DMS53 (cell line): ENCODE results near the gene VSTM2B.
A peak's percentile ranks its signal among the peaks of the same experiment; 100 is the strongest.

Experiments
- DNase-seq: peaks from one replicate; lab custom pipeline; 2025; lab: John Stamatoyannopoulos, UW

VSTM2B gene

DNA sequence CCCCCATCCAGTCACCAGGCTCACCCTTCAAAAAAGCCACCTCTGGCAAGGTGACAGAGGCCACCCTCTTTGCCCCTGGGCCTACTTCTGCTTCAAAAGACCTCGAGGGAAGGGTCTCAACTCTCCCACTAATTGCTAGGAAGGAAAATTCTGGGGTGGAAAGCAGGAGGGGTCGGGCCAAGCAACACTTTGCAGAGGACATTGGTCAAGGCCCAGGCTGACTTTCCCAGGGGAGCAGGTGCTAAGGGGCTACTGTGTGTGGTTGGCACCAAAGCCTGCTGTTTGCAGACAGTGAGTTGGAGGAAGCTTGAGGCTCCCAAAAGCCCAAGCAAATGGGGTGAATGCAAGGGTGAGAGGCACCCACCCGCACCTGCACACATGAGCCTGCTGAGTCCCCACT lies 28.6 kb upstream of the VSTM2B start:
- no peak for DNase-seq

DNA sequence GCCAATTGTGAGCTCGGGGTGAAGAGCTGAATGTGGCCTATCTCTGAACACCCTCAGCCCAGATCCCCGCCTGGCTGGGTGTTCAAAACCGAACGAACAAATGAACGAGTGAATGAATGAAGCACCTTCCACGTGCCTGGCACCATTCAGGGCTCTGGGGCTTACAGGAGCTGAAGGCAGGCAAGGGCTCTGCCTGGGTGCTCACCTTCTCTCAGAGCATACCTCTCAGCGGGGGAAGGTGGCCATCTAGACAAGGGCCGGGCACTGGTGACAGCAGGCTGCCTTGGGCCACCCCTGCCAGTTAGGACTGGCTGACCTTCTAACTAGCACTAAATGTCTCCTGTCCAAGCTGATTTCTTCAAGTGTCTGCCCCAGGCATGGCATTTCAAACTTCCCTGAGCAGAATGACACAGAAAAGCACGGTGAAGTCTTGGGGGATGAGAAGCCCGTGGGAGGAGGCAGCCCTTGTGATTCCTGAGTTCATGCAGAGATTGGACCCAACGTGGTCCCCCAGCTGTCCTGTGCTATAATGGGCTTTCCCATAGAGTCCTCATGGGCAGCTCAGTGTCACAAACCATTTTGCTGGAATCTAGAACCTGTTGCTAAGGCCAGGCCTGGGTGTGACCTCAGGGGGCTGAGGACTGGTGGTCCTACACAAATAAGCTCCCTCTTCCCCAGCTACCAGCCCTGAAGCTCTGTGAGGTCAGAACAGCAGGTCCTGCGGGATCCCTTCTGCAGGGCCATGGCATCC lies 27.9 kb upstream of the VSTM2B start:
- no peak for DNase-seq

DNA sequence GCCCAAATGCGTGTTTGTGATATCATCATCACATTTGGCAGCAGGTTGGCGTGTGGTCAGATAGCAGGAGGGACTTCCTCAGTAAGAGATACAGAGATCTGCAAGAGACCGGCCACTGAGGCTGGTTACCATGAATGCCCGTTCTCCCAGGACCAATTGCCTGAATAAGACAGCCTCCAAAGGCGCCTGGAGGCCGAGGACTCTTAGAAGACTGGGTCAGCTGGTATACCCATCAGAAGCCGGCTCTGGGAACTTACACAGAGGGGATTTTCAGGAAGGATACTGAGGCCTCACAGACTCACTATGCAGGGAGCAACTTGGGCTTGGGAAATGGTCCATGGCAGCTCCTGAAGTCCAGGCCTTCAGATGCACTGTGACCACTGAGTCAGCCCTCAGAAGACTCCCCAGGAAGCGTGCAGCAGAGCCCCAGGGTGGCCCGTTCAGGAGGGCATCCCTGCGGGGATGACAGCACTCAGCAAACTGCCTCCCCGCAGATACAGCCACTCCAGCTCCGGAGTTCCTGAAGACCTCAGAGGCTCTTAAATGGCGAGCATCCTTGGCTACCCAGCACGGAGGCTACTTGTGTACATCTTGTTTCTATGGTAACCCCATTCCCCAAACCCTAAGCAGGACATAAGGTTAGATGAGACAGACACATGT lies 26.4 kb upstream of the VSTM2B start:
- DNase-seq = no peak

DNA sequence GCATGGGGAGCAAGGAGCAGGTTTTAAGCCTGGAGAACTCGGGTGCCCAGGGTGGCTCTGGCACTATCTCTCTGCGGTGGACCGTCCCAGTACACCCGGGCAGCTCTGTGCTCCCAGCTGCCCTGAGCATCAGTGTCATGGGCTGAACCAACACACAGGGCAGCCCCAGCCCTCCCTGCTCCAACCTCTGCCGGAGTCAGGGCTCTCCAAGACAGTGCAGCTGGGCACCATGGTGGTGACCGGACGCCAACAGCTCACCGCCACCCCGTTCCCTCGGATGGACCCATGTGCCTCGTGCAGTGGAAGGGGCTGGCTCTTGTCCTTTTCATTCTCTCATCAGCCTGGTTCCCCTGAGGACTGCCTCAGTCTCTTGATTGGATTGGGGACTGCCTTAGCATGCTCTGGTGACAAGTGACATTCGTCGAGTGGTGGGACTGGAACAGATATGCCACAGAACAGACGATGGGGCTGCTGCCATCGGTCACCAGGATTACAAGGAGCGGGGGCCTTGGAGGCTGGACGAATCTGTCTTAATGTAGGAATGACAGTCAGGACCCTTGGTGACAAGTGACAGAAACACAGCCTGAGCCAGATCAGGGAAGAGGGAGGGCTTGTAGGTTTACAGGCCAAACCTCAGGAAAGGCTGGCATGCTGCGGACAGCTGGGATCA lies 25.7 kb upstream of the VSTM2B start:
- DNase-seq = no peak

DNA sequence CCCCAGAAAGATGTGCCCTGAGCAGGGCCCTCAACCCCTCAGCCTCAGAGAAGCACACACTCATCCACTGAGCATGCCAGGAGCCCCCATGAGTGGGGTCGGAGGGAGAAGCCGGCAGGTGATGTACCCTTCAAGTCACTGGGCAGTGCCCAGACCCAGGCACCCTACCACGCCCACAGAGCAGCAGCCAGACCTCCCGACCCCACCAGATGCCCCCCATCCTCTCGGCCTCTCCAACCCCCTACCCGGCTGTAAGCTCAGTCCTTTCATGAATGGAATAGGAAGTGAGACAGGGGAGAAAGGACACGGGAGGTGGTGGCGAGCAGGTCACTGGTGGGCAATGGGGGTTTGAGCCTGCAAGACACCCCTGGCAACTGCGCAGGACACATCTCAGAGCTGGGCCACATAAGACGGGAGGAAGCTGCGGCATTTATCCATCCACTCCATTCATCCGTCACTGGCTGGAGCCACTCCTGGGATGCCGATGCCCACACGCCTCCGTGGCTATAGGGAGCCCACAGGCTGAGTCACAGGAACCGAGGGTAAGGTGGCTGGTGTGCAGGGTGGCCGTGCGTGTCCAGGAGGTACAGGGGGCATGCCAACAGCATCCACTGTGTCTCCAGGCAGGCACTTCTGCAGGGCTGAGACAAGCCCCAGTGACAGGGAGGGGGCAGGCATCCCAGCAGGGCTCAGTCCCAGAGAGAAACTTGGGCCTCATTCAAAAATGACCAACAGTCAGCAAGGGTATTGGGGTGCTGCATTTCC lies 23.8 kb upstream of the VSTM2B start:
- DNase-seq = no peak

DNA sequence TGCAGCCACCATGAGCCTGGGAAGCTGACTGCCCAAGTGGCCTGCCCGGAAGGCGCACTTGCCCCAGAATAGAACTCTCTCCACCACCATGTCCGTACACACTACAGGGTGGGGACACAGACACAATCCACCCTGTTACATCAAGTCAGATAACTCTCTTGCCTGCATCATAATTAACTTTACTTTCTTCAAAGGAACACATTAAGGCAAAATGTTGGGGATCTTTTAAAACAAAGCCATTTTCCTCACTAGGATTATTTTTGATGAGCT lies 23.3 kb upstream of the VSTM2B start:
- DNase-seq = no peak

DNA sequence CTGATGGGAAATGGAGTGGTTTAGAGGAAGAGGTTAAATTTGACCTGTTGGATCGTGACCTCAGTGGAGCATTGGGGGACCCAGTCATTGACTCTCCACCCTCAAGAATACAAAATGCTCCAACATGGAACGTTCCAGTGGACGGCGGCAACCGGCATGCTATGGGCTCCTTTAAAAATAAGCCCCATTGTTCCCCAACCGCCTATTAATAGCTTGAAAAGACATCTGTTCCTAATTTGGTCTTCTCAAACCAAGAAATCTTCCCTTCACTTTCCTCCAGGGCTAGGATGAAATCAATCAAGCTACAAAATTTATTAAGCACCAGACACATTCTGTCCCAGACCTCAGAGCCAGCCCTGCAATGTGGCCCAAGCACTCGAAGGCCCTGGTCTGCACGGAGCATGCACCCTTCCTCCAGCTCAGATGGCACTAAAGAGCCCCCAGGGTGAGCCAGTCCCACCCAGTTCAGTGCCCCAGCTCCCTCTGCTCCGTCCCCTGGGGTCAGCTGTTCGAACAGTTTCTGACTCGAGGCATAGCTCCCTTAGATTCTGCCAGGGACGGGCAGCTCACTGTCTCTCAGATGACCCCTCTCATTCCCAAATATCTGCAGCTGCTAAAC lies 22.5 kb upstream of the VSTM2B start:
- DNase-seq = no peak

DNA sequence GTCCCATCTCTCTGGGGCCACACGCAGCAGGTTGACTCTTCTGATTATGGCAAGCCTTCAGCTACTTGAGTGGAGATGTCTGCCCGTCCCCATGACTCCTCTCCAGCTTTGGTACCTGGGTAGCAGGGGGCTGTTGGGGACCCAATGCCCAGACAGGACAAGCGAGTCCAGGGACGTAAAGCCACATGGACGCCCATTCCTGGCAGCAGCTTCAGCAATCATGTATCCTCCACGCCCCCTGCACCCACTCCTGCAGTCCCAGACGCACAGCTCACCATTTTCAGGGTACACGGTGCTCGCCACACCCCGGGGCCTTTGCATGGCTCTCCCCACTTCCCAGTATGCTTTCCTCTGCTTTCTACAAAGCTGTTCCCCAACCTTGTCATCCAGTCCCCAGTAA lies 22.0 kb upstream of the VSTM2B start:
- no peak for DNase-seq

DNA sequence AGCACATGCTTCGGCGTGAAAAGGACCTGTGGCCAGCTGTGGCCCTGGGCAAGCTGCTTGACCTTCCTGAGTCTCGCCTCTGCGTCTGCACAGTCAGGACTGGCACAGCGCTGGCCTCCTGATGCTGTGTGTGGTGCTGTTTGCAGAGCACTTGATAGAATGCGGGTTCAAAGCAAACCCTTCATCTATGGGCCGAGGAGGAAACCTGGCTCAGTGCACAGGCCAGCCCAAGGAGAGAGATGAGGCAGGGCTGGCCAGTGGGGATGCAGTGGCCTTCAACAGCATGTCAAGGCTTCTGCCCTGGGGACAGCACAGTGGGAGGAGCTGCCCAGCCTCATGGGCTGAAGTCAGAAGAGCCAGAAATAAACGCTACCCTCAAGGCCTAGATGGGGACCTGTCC lies 21.3 kb upstream of the VSTM2B start:
- no peak for DNase-seq

DNA sequence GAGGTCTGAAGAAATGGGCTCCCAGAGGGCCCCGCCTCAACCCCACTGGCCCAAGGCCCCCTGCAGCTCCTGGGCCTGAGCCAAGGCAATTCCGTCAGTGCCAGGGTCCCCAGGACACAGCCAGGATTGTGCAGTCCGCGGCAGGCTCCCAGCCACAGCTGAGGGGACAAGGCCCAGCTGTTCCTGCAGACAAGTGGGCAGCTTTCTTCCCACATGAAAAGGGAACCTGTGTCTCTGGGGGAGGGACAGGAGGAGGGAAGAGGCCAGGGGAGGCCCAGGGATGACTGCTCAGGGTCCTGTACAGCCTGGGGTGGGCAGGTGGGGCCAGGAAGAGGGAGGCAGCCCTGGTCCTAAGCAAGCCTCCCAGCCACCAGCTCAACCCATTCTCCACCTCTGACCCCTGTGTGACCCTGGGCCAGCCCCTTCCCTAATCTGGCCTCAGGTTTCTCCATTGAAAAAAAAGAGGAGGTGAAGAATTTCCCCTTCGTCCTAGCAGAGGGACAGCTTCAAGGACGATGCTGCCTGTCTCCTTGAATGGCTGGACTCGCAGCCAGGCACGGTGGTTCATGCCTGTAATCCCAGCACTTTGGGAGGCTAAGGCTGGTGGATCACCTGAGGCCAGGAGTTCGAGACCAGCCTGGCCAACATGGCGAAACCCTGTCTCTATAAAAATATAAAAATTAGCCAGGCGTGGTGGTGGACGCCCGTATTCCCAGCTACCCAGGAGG lies 20.5 kb upstream of the VSTM2B start:
- no peak for DNase-seq

DNA sequence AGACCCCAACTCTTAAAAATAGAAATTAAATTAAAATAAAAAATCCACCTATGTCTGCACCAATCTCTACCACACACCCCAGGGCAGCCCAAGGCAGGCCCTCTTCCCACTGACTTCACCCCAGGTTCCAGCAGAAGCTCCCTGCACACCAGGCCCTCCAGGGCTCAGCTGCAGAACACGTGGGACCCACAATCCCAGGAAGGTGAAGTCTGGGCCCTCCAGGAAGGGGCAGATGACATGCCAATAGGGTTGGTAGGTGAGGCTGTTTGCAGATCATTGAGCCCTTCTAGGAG lies 19.2 kb upstream of the VSTM2B start:
- no peak for DNase-seq

DNA sequence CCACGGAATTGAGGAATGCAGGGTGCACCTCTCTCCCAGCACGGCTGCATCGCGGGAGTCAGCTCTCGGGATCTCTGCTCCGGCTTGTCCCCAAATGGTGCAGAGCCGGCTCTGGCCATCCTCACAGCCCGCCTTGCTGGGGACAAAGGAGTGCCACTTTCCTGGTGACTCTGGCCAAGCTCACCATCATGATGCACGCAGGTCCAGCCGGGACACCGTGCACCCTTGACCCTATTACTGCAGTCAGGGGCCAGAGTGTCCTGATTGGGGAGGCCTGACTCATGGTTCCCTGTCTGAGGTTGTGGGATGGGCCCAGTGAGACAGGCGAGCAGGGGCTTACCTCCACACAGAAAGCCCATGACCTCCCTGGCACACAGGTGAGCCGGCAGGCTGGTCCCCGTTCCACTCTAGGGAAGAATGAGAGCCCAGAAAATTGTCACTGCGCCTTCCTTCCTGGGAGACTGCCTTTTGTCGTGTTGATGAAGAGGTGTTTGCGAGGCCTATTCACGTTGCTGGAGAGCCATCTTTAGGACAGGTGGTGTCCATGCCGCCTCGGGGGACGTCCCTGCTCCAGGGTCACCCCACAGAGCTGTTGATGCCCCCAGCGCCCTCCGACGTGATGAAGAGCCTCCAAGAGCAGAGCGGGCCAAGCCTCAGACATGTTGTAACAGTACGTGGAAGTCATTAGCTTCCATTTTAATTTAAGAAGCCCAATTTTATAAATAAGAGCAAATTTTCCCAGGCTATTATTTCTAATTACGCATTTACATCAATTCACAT lies 18.5 kb upstream of the VSTM2B start:
- no peak for DNase-seq

DNA sequence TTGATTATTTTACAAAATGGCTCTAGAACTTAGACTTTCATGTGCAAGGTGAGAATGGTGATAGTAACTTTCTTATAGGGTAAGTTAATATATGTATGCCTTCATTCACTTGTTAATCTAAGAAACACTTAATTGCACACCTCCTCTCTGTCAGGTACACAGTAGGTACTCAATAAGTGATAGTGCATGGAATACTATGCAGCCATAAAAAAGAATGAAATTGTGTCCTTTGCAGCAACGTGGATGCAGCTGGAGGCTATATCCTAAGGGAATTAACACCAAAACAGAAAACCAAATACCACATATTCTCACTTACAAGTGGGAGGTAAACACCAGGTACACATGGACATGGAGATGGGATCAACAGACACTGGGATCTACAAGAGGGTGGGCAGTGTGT lies 17.6 kb upstream of the VSTM2B start:
- no peak for DNase-seq

DNA sequence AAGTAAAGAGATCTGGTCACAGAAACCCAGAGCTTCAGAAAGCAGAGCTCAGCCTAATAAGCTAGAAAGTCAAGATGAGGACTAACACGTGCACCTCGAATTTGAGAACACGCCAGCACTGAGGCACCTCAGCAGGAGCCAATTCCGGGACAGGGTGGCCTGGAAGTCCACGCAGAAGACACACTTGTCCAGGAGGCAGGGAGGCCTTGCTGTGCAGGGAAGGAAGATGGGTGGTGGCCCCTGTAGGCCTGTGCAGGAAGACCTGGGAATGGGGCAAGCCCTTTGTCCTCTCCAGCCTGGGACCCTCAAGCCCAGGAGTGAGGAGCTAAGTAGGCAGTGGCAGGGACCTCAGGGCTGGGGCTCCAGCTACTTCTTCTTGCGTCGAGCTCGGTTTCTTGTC lies 16.3 kb upstream of the VSTM2B start:
- DNase-seq = no peak

DNA sequence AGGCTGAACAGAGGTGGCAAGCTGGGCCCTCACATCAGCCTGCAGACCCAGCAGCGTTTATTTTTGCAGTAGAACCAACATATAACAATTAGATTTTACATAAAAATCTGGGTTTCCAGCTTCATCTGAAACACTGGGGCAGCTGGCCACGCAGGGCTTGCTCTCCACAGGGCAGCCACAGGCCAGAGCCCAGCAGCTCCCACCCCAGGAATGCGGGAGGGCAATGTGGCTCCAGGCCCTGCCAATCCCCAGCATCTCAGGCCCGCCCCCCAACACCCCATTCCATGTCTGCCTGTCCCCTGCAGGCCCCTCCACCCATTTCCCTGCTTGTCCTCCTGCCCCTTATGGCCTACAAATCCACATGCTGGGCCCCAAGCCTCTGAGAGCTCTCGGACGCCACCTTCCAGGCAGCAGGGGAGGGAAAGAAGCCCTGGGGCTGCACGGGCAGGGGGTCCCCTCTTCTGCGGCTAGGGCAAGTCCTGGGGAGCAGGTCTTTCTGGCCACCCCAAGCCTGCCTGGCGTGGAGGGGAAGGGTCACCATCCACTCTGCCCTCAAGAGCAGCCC lies 15.0 kb upstream of the VSTM2B start:
- DNase-seq = no peak

DNA sequence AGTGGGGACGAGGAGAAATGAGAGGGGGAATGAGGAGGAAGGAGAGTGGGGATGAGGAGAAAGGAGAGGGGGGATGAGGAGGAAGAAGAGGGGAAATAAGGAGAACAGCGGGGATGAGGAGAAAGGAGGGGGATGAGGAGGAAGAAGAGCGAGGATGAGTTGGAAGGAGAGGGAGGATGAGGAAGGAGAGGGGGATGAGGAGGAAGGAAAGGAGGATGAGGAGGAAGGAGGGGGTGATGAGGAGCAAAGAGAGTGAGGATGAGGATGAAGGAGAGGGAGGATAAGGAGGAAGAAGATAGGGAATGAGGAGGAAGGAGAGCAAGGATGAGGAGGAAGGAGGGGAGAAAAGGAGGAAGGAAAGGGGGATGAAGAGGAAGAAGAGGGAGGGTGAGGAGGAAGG lies 14.0 kb upstream of the VSTM2B start:
- no peak for DNase-seq

DNA sequence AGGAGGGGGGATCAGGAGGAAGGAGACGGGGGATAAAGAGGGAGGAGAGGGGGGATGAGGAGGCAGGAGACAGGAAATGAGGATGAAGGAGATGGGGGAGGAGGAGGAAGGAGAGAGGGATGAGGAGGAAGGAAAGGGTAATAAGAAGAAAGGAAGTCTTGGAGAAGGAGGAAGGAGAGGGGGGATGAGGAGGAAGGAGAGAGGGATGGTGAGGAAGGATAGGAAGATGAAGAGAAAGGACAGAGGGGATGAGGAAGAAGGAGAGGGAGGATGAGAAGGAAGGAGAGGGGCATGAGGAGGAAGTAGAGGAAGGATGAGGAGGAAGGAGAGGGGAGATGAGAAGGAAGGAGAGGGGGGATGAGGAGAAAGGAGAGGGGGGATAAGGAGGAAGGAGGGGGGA lies 13.0 kb upstream of the VSTM2B start:
- DNase-seq = no peak

DNA sequence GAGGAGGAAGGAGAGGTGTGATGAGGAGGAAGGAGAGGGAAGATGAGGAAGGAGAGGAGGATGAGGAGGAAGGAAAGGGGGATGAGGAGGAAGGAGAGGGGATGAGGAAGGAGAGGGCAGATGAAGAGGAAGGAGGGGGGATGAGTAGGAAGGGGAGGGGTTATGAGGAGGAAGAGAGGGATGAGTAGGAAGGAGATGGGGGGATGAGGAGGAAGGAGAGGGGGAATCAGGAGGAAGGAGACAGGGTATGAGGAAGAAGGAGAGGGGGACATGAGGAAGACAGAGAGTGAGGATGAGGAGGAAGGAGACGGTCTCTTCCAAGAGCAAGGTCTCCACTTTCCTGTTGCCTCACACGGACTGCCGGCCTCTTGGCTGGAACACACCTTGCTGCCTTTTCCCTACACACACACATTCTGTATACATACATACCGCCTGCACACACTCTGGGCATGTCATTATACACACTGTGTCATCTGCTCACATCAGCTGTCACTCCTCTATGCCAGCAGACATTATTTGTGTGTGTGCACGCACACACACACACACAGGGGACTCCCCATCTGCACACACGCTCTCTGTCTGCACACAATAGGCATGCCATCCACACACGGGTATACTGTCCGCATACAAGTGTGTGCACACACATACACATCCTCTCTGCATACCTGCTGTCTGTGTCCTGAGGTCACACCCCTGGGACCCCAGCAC lies 11.1 kb upstream of the VSTM2B start:
- DNase-seq = peak; percentile 36

DNA sequence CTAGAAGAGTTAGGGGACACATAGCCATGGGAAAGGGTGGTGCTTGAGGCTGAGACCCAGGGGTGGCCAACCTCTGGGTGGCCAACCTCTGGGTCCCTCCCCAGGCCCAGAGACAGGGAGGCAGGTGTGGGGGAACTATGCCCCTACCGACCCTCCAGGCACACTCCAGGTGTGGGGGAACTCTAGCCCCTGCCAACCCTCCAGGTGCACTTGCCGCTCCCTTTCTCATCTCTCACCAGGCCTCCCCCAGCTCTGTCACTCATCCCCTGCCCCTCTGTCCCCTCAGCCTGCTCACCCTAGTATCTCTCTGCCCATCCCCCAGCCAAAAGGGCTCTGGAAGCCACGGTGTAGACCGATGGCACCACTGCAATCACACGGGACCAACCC lies 10.6 kb upstream of the VSTM2B start:
- DNase-seq = no peak

DNA sequence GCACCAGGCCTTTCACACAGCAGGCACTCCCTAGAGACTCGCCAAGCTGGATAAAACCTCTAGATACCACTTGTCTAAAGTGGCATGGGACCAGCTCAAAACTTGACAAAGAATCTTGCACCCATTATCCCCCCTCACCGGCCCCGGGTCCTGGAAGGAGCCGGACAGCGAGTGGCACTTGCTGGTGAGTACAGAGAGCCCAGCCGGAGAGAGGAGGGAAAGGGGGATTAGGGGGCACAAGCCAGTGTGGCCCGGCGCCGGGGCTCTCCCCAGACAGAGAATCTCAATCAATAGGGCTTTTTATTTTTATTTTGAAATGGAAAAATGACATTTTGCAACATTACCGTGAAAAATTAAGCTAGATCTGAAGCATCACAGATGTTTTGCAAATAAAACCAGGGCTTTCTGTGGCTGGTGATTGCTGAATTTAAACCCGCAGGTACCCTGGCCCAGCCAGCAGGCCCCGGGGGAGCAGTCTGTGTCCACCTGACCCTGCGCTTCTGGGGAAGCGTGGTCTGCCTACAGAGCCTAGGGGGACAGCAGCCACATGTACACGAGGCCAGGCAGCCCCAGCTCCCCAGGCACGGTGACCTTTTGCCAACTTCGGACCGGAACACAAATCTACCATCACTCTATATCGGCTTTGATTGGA lies 10.0 kb upstream of the VSTM2B start:
- DNase-seq = no peak
